ENCODE measurements around the gene SLCO3A1.

GRCh38 chr15:92025706-92026270, 172.3 kb downstream of the SLCO3A1 start:
- TF ChIP-seq POLR2AphosphoS5 (IDR thresholded peaks at IDR 0.05) (no peak), POLR2A (IDR thresholded peaks at IDR 0.05) (no peak)
- TF ChIP-seq, protein P1, sequence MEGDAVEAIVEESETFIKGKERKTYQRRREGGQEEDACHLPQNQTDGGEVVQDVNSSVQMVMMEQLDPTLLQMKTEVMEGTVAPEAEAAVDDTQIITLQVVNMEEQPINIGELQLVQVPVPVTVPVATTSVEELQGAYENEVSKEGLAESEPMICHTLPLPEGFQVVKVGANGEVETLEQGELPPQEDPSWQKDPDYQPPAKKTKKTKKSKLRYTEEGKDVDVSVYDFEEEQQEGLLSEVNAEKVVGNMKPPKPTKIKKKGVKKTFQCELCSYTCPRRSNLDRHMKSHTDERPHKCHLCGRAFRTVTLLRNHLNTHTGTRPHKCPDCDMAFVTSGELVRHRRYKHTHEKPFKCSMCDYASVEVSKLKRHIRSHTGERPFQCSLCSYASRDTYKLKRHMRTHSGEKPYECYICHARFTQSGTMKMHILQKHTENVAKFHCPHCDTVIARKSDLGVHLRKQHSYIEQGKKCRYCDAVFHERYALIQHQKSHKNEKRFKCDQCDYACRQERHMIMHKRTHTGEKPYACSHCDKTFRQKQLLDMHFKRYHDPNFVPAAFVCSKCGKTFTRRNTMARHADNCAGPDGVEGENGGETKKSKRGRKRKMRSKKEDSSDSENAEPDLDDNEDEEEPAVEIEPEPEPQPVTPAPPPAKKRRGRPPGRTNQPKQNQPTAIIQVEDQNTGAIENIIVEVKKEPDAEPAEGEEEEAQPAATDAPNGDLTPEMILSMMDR (IDR thresholded peaks at IDR 0.05), result no peak
